Fibroblast of lung (primary cell): Measurements from ENCODE around the gene LRSAM1. TPM values are rescaled to one million over a fixed set of nuclear protein-coding genes. Genes with fewer than 3 reads are reported as not detected.

Experiments
- DNase-seq, 2 donors: peaks; one replicate each; pipeline versions ENCODE4 v3.0.0 to v3.0.0-alpha.2; 2010; ENCODE audit warnings: low read depth in 2 of 2
- H2AFZ ChIP-seq: 2 replicates; pipeline ENCODE4 v1.5.1; 2012; ENCODE audit warnings: low read length, control low read depth, inconsistent platforms
- H3K27ac ChIP-seq: 2 replicates; pipeline ENCODE4 v1.5.1; 2011; ENCODE audit warnings: low read length, control low read depth; ENCODE audit not compliant: insufficient read depth
- H3K27me3 ChIP-seq: 2 replicates; pipeline ENCODE4 v1.5.1; 2011; ENCODE audit warnings: mild to moderate bottlenecking, low read length; ENCODE audit not compliant: control insufficient read depth, insufficient read depth
- H3K36me3 ChIP-seq: 2 replicates; pipeline ENCODE4 v1.5.1; 2011; ENCODE audit warnings: low read length; ENCODE audit not compliant: control insufficient read depth, insufficient read depth
- H3K4me1 ChIP-seq: 2 replicates; pipeline ENCODE4 v1.5.1; 2011; ENCODE audit warnings: low read length; ENCODE audit not compliant: control insufficient read depth, insufficient read depth; ENCODE audit errors: extremely low read depth
- H3K4me2 ChIP-seq: 2 replicates; pipeline ENCODE4 v1.5.1; 2011; ENCODE audit warnings: low read length, control low read depth; ENCODE audit not compliant: insufficient read depth; ENCODE audit errors: extremely low read depth
- H3K4me3 ChIP-seq, 4 experiments: fragments of 200-600 bp in 1 of 4; sonication (generic) in 1 of 4; replicated peaks in 1 of 4; 2 replicates each; pipeline ENCODE4 v1.5.1; 2011 to 2016; ENCODE audit warnings: low read length in 4 of 4, low read depth in 3 of 4, mild to moderate bottlenecking in 3 of 4, control low read depth in 2 of 4, inconsistent platforms in 1 of 4, mixed read lengths in 1 of 4; ENCODE audit not compliant: insufficient read depth in 1 of 4; ENCODE audit errors: control extremely low read depth in 1 of 4
- H3K79me2 ChIP-seq: 2 replicates; pipeline ENCODE4 v1.5.1; 2012; ENCODE audit warnings: mild to moderate bottlenecking, low read length, inconsistent platforms; ENCODE audit not compliant: control insufficient read depth, insufficient read depth
- H3K9ac ChIP-seq: 2 replicates; pipeline ENCODE4 v1.5.1; 2011; ENCODE audit warnings: mild to moderate bottlenecking, low read length, control low read depth; ENCODE audit not compliant: insufficient read depth
- H3K9me3 ChIP-seq: 2 replicates; pipeline ENCODE4 v1.5.1; 2012; ENCODE audit warnings: low read depth, low read length; ENCODE audit not compliant: control insufficient read depth, insufficient read depth
- H4K20me1 ChIP-seq: 2 replicates; pipeline ENCODE4 v1.5.1; 2011; ENCODE audit warnings: low read length; ENCODE audit not compliant: control insufficient read depth, insufficient read depth; ENCODE audit errors: extremely low read depth
- EZH2 ChIP-seq: IDR thresholded peaks from 2 replicates; pipeline ENCODE4 v1.5.1; 2012; ENCODE audit warnings: low read length, control low read depth, mild to moderate bottlenecking; ENCODE audit errors: missing control alignments
- polyA plus RNA-seq, 2 donors: library from polyadenylated mRNA; depleted of rRNA in 1 of 2; stranded (reverse) in 1 of 2; unstranded in 1 of 2; fragments of >200 nt; gene quantifications; 2 replicates each; pipeline ENCODE4 v1.2.1, GENCODE V29; 2011 to 2012; ENCODE audit warnings: missing spikeins in 1 of 2
- total RNA-seq: library from RNA; depleted of rRNA; stranded (reverse); fragments of >200 nt; gene quantifications from 2 replicates; pipeline ENCODE4 v1.2.1, GENCODE V29; 2014
- TF ChIP-seq, protein P1 (sequence below), 2 donors: IDR thresholded peaks in 1 of 2; conservative IDR thresholded peaks in 1 of 2; 1 replicate in 1 of 2; 2 replicates in 1 of 2; pipeline ENCODE4 v1.5.1; 2011 to 2012; ENCODE audit warnings: low read length in 2 of 2, control low read depth in 1 of 2, inconsistent platforms in 1 of 2, low read depth in 1 of 2, mild to moderate bottlenecking in 1 of 2

LRSAM1 gene
- total and polyA plus RNA-seq, 2 donors (not counting 1 experiment from before 2014, with no cell fraction given): 6.8 to 18.0 TPM

DNA sequence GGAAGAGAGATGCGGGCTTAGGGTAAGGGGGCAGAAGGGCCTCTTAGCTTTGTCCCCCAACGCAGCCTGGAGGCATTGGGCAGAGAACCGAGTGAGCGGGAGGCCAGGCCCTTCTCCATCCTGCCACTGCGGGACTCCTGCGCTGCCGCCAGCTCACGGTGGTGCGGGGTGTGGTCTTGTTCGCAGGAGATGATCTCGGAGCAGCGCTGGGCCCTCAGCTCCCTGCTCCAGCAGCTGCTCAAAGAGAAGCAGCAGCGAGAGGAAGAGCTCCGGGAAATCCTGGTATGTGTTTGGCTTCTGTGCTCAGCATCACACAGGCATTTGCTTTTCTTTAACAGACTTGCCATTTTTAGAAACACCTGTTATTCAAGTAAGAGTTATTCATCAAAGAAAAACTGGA, 41.3 kb downstream of the LRSAM1 start:
- Histone ChIP-seq H3K27ac (no peak overlapping the region), H3K4me2 (no peak overlapping the region), H3K9me3 (no peaks in the 10 kb centered on the region), H3K36me3 (peaks cover 32% of the 10 kb centered on the region), H3K79me2 (no peaks in the 10 kb centered on the region), H3K4me1 (peaks cover 10% of the 10 kb centered on the region), H2AFZ (no peak overlapping the region), H3K9ac (no peak overlapping the region), H3K4me3 (no peak overlapping the region), H3K27me3 (no peaks in the 10 kb centered on the region), H4K20me1 (no peaks in the 10 kb centered on the region)
- no peak for DNase-seq
- no peak for TF ChIP-seq EZH2
- TF ChIP-seq, protein P1, sequence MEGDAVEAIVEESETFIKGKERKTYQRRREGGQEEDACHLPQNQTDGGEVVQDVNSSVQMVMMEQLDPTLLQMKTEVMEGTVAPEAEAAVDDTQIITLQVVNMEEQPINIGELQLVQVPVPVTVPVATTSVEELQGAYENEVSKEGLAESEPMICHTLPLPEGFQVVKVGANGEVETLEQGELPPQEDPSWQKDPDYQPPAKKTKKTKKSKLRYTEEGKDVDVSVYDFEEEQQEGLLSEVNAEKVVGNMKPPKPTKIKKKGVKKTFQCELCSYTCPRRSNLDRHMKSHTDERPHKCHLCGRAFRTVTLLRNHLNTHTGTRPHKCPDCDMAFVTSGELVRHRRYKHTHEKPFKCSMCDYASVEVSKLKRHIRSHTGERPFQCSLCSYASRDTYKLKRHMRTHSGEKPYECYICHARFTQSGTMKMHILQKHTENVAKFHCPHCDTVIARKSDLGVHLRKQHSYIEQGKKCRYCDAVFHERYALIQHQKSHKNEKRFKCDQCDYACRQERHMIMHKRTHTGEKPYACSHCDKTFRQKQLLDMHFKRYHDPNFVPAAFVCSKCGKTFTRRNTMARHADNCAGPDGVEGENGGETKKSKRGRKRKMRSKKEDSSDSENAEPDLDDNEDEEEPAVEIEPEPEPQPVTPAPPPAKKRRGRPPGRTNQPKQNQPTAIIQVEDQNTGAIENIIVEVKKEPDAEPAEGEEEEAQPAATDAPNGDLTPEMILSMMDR (conservative IDR thresholded peaks at IDR 0.05 in 1 of 2, IDR thresholded peaks at IDR 0.05 in 1 of 2; ENCODE audit: low read depth in 1 of 2, low read length in 2 of 2): no peak

DNA sequence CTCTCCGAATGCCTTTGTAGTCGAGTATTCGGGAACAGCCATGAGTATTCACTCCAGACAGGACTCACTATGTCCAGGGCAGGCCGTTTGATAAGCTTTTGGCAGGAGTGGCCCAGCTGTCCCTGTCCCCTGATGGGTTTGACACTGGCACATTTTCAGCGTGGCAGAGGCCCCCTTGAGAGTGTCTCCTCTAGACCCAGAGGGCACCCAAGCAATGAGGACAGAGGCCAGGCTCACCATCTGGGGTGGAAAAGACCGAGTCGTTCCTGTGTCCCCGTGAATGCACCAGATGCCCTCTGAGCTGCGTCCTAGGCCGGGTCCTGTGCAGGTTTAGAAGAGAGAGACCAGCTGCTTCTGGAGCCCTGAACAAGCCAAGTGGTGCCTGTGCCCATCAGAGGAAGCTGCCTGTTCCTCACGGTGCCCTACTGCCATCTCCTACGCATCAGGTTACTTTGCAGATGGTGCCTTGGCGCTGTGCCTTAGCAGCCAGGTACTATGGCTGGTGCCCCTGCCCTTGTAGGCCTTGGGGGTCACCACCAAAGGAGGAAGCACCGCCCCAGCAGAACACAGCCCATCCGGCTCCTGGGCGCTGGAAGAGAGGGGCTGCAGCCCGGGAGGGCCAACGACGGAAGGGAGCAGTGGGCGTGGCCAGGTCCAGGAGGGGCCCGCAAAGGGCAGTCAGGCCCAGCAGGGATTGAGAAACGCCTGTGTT, 42.4 kb downstream of the LRSAM1 start:
- Histone ChIP-seq H3K4me2 (no peak overlapping the region), H3K9me3 (no peaks in the 10 kb centered on the region), H4K20me1 (no peaks in the 10 kb centered on the region), H2AFZ (no peak overlapping the region), H3K4me1 (peaks cover 10% of the 10 kb centered on the region), H3K27ac (no peak overlapping the region), H3K9ac (no peak overlapping the region), H3K4me3 (no peak overlapping the region), H3K27me3 (no peaks in the 10 kb centered on the region), H3K36me3 (peaks cover 39% of the 10 kb centered on the region), H3K79me2 (no peaks in the 10 kb centered on the region)
- TF ChIP-seq EZH2: no peak
- TF ChIP-seq, protein P1 (conservative IDR thresholded peaks at IDR 0.05 in 1 of 2, IDR thresholded peaks at IDR 0.05 in 1 of 2; ENCODE audit: low read depth in 1 of 2, low read length in 2 of 2): no peak
- DNase-seq: no peak

DNA sequence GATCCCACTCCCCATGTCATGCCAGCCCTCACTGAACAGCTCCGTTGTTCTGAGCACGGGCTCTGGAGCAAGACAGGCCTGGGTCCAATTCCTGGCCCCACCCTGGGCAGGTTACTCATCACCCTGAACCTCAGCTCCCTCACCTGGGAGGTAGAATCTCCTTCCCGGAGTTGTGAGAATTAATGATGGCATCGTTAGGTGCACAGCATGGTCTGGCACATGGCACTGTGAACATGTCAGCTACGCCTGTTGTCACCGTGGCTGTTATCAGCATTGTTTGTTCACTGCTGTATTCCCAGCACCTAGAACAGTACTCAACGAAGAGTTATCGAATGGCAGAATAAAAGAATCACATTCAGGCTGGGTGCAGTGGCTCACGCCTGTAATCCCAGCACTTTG, 43.0 kb downstream of the LRSAM1 start:
- Histone ChIP-seq H3K9me3 (no peaks in the 10 kb centered on the region), H3K4me3 (no peak overlapping the region), H4K20me1 (no peaks in the 10 kb centered on the region), H2AFZ (no peak overlapping the region), H3K36me3 (peaks cover 39% of the 10 kb centered on the region), H3K79me2 (no peaks in the 10 kb centered on the region), H3K27me3 (no peaks in the 10 kb centered on the region), H3K4me1 (peaks cover 10% of the 10 kb centered on the region), H3K9ac (no peak overlapping the region), H3K27ac (no peak overlapping the region), H3K4me2 (no peak overlapping the region)
- no peak for DNase-seq
- TF ChIP-seq, protein P1 (conservative IDR thresholded peaks at IDR 0.05 in 1 of 2, IDR thresholded peaks at IDR 0.05 in 1 of 2; ENCODE audit: low read depth in 1 of 2, low read length in 2 of 2): no peak
- TF ChIP-seq EZH2: no peak
